HEK293 (cell line): ENCODE data around the gene PALD1.
A peak's percentile ranks its signal among the peaks of the same experiment; 100 is the strongest.

Experiments
- CTCF ChIA-PET: fragments of 350-600 bp; formaldehyde crosslinking; extraction: SDS; loops from one replicate; lab custom pipeline; 2021; ENCODE audit warnings: antibody characterized with exemption; lab: Yijun Ruan, JAX
- POLR2A ChIA-PET: fragments of 300-600 bp; formaldehyde crosslinking; extraction: SDS; loops from one replicate; lab custom pipeline; 2020; ENCODE audit warnings: antibody characterized with exemption, inconsistent platforms; lab: Yijun Ruan, JAX
- H3K27ac ChIP-seq: fragments of 200-500 bp; sonication (Bioruptor generic); 2 replicates; pipeline ENCODE4 v1.5.1; 2014; ENCODE audit warnings: low read depth, low read length, control low read depth, inconsistent platforms; ENCODE audit errors: extremely low read depth
- H3K36me3 ChIP-seq, 2 experiments: fragments of 200-500 bp in 1 of 2; sonication (Bioruptor generic) in 1 of 2; 1 replicate in 1 of 2; 2 replicates in 1 of 2; pipeline ENCODE4 v1.5.1; 2014 to 2017; ENCODE audit warnings: inconsistent platforms in 2 of 2, low read length in 2 of 2; ENCODE audit not compliant: control insufficient read depth in 2 of 2, insufficient read depth in 1 of 2
- H3K4me1 ChIP-seq: fragments of 200-500 bp; sonication (Bioruptor generic); 2 replicates; pipeline ENCODE4 v1.5.1; 2014; ENCODE audit warnings: mild to moderate bottlenecking, low read length, inconsistent platforms; ENCODE audit not compliant: control insufficient read depth, insufficient read depth
- H3K4me3 ChIP-seq: 2 replicates; pipeline ENCODE4 v1.5.1; 2011; ENCODE audit warnings: low read depth, mild to moderate bottlenecking, control low read depth, low read length, moderate library complexity
- H3K9me3 ChIP-seq: fragments of 200-500 bp; sonication (Bioruptor generic); 2 replicates; pipeline ENCODE4 v1.5.1; 2014; ENCODE audit warnings: low read depth, low read length, inconsistent platforms; ENCODE audit not compliant: control insufficient read depth, insufficient read depth
- EGR2 ChIP-seq: fragments of 450-650 bp; formaldehyde crosslinking; IDR thresholded peaks from 2 replicates; pipeline ENCODE4 v1.5.1; 2016; ENCODE audit warnings: low read depth, missing biosample characterization, missing genetic modification characterization
- GLI4 ChIP-seq: fragments of 450-650 bp; formaldehyde crosslinking; IDR thresholded peaks from 2 replicates; pipeline ENCODE4 v1.5.1; 2016; ENCODE audit warnings: missing biosample characterization, missing genetic modification characterization
- ZBTB20 ChIP-seq: fragments of 450-650 bp; formaldehyde crosslinking; IDR thresholded peaks from 2 replicates; pipeline ENCODE4 v1.5.1; 2016; ENCODE audit warnings: missing biosample characterization, missing genetic modification characterization
- ZFHX2 ChIP-seq: fragments of 450-650 bp; formaldehyde crosslinking; conservative IDR thresholded peaks from 2 replicates; pipeline ENCODE4 v1.5.1; 2016; ENCODE audit warnings: missing biosample characterization, missing genetic modification characterization
- ZNF112 ChIP-seq: fragments of 450-650 bp; formaldehyde crosslinking; IDR thresholded peaks from 2 replicates; pipeline ENCODE4 v1.5.0; 2017; ENCODE audit warnings: missing biosample characterization, missing genetic modification characterization
- ZNF175 ChIP-seq: fragments of 450-650 bp; formaldehyde crosslinking; IDR thresholded peaks from 2 replicates; pipeline ENCODE4 v1.5.1; 2016; ENCODE audit warnings: missing biosample characterization, missing genetic modification characterization
- ZNF202 ChIP-seq: fragments of 450-650 bp; formaldehyde crosslinking; IDR thresholded peaks from 2 replicates; pipeline ENCODE4 v1.5.1; 2016; ENCODE audit warnings: missing biosample characterization, missing genetic modification characterization, borderline replicate concordance
- ZNF214 ChIP-seq: fragments of 450-650 bp; formaldehyde crosslinking; IDR thresholded peaks from 2 replicates; pipeline ENCODE4 v1.5.1; 2017; ENCODE audit warnings: missing biosample characterization, mild to moderate bottlenecking, missing genetic modification characterization, borderline replicate concordance
- ZNF266 ChIP-seq: fragments of 450-650 bp; formaldehyde crosslinking; IDR thresholded peaks from 2 replicates; pipeline ENCODE4 v1.5.1; 2016; ENCODE audit warnings: missing biosample characterization, missing genetic modification characterization, low read depth
- ZNF558 ChIP-seq: fragments of 450-650 bp; formaldehyde crosslinking; IDR thresholded peaks from 2 replicates; pipeline ENCODE4 v1.5.1; 2016; ENCODE audit warnings: missing biosample characterization, missing genetic modification characterization
- TF ChIP-seq, protein P1 (sequence below): fragments of 450-650 bp; formaldehyde crosslinking; IDR thresholded peaks from 2 replicates; pipeline ENCODE4 v1.5.1; 2016; ENCODE audit warnings: missing biosample characterization, missing genetic modification characterization
- TF ChIP-seq, protein P2 (sequence below): fragments of 450-650 bp; formaldehyde crosslinking; IDR thresholded peaks from 2 replicates; pipeline ENCODE4 v1.5.1; 2017; ENCODE audit warnings: missing biosample characterization, missing genetic modification characterization
- TF ChIP-seq, protein P3 (sequence below): fragments of 450-650 bp; formaldehyde crosslinking; IDR thresholded peaks from 2 replicates; pipeline ENCODE4 v1.5.1; 2016; ENCODE audit warnings: missing biosample characterization, missing genetic modification characterization
- TF ChIP-seq, protein P4 (sequence below): fragments of 450-650 bp; formaldehyde crosslinking; IDR thresholded peaks from 2 replicates; pipeline ENCODE4 v1.5.1; 2017; ENCODE audit warnings: missing biosample characterization, missing genetic modification characterization
- TF ChIP-seq, protein P5 (sequence below): IDR thresholded peaks from 2 replicates; pipeline ENCODE4 v1.6.1; 2011; ENCODE audit warnings: mild to moderate bottlenecking, low read depth, low read length, borderline replicate concordance
- TF ChIP-seq, protein P6 (sequence below): fragments of 450-650 bp; formaldehyde crosslinking; IDR thresholded peaks from 2 replicates; pipeline ENCODE4 v1.5.1; 2016; ENCODE audit warnings: missing biosample characterization, missing genetic modification characterization

Gene PALD1

DNA sequence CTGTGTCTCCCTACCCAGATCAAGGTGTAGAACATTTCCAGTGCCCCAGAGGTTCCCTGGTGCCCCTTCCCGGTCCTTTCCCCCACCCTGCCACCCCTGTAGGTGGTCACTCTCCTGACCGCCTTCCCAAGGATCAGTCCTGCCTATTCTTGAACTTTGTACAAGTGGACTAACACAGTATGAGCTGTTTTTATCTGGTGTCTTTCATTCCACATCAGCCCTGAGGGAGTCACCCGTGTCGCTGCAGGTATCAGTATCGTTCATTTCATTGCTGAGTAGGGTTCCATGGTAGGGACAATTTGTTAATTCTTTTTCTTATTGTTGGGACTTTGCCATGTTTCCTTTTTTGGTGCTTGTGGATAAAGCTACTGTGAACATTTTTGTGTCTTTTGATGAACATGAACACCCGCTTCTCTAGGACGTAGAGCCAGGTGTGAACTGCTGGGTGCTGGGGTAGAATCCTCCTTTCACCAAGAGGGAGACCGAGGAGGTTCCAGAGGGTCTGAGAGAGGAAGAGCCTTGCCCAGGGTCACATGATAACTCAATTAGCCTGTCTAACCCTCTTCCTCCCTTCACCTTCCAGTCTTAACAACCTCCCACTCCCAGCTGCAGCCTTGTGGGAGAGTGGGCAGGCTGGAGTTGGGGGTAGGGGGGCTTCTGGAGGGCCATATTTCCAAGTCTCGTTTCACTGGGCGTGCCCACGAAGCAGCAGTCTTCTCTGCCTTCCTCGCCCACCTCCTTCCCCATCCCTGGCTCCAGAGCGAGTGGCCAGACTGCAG lies 18.0 kb downstream of the PALD1 start:
- peaks cover 3 to 5% of the 10 kb centered on the region in 2 experiments; a peak in 2 of 3 replicates for H3K36me3 ChIP-seq
- POLR2A ChIA-PET: no interaction called here
- no peak for TF ChIP-seq ZNF175 (tag by site-specific recombination)
- TF ChIP-seq ZNF214: peak; percentile 92
- TF ChIP-seq EGR2: peak; percentile 61
- peak; percentile 57 for TF ChIP-seq ZFHX2 (tag by site-specific recombination)
- H3K9me3 ChIP-seq: no peaks in the 10 kb centered on the region
- no peak overlapping the region for H3K27ac ChIP-seq
- CTCF ChIA-PET: no interaction called here
- H3K4me1 ChIP-seq: peaks cover 3% of the 10 kb centered on the region
- no peak overlapping the region for H3K4me3 ChIP-seq

DNA sequence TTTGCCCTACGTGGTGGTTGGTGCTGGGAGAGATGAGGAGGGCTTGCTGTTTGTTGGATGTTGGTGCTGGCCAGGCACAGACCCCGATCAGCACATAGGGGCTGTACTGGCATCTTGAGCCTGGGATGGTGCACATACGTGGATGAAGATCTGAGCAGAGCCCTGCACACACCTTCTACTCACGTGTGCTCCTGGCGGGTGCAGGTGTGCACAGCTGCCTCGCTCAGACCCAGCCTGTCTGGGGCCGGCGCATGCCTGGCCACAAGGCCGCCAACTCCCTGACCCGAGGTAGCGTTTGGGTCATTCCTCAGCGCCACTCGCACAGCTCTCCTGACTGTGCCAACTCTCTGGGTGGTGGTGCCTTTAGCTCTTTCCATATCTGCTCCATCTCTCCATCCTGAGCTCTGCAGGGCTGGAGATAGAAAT lies 18.6 kb downstream of the PALD1 start:
- POLR2A ChIA-PET: no interaction called here
- TF ChIP-seq, protein P1, sequence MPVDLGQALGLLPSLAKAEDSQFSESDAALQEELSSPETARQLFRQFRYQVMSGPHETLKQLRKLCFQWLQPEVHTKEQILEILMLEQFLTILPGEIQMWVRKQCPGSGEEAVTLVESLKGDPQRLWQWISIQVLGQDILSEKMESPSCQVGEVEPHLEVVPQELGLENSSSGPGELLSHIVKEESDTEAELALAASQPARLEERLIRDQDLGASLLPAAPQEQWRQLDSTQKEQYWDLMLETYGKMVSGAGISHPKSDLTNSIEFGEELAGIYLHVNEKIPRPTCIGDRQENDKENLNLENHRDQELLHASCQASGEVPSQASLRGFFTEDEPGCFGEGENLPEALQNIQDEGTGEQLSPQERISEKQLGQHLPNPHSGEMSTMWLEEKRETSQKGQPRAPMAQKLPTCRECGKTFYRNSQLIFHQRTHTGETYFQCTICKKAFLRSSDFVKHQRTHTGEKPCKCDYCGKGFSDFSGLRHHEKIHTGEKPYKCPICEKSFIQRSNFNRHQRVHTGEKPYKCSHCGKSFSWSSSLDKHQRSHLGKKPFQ (tag by site-specific recombination): no peak
- TF ChIP-seq ZNF558 (tag by site-specific recombination): no peak
- TF ChIP-seq, protein P2, sequence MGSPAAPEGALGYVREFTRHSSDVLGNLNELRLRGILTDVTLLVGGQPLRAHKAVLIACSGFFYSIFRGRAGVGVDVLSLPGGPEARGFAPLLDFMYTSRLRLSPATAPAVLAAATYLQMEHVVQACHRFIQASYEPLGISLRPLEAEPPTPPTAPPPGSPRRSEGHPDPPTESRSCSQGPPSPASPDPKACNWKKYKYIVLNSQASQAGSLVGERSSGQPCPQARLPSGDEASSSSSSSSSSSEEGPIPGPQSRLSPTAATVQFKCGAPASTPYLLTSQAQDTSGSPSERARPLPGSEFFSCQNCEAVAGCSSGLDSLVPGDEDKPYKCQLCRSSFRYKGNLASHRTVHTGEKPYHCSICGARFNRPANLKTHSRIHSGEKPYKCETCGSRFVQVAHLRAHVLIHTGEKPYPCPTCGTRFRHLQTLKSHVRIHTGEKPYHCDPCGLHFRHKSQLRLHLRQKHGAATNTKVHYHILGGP (tag by site-specific recombination): no peak
- TF ChIP-seq, protein P3, sequence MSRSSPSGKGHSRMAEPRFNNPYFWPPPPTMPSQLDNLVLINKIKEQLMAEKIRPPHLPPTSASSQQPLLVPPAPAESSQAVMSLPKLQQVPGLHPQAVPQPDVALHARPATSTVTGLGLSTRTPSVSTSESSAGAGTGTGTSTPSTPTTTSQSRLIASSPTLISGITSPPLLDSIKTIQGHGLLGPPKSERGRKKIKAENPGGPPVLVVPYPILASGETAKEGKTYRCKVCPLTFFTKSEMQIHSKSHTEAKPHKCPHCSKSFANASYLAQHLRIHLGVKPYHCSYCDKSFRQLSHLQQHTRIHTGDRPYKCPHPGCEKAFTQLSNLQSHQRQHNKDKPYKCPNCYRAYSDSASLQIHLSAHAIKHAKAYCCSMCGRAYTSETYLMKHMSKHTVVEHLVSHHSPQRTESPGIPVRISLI (tag by site-specific recombination): no peak
- no peak for TF ChIP-seq ZBTB20 (tag by site-specific recombination)
- TF ChIP-seq, protein P4, sequence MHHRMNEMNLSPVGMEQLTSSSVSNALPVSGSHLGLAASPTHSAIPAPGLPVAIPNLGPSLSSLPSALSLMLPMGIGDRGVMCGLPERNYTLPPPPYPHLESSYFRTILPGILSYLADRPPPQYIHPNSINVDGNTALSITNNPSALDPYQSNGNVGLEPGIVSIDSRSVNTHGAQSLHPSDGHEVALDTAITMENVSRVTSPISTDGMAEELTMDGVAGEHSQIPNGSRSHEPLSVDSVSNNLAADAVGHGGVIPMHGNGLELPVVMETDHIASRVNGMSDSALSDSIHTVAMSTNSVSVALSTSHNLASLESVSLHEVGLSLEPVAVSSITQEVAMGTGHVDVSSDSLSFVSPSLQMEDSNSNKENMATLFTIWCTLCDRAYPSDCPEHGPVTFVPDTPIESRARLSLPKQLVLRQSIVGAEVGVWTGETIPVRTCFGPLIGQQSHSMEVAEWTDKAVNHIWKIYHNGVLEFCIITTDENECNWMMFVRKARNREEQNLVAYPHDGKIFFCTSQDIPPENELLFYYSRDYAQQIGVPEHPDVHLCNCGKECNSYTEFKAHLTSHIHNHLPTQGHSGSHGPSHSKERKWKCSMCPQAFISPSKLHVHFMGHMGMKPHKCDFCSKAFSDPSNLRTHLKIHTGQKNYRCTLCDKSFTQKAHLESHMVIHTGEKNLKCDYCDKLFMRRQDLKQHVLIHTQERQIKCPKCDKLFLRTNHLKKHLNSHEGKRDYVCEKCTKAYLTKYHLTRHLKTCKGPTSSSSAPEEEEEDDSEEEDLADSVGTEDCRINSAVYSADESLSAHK (tag by site-specific recombination): no peak
- TF ChIP-seq ZNF214: no peak
- TF ChIP-seq, protein P5, sequence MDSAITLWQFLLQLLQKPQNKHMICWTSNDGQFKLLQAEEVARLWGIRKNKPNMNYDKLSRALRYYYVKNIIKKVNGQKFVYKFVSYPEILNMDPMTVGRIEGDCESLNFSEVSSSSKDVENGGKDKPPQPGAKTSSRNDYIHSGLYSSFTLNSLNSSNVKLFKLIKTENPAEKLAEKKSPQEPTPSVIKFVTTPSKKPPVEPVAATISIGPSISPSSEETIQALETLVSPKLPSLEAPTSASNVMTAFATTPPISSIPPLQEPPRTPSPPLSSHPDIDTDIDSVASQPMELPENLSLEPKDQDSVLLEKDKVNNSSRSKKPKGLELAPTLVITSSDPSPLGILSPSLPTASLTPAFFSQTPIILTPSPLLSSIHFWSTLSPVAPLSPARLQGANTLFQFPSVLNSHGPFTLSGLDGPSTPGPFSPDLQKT: no peak
- no peak for TF ChIP-seq EGR2
- no peak for TF ChIP-seq ZNF266 (tag by site-specific recombination)
- TF ChIP-seq, protein P6, sequence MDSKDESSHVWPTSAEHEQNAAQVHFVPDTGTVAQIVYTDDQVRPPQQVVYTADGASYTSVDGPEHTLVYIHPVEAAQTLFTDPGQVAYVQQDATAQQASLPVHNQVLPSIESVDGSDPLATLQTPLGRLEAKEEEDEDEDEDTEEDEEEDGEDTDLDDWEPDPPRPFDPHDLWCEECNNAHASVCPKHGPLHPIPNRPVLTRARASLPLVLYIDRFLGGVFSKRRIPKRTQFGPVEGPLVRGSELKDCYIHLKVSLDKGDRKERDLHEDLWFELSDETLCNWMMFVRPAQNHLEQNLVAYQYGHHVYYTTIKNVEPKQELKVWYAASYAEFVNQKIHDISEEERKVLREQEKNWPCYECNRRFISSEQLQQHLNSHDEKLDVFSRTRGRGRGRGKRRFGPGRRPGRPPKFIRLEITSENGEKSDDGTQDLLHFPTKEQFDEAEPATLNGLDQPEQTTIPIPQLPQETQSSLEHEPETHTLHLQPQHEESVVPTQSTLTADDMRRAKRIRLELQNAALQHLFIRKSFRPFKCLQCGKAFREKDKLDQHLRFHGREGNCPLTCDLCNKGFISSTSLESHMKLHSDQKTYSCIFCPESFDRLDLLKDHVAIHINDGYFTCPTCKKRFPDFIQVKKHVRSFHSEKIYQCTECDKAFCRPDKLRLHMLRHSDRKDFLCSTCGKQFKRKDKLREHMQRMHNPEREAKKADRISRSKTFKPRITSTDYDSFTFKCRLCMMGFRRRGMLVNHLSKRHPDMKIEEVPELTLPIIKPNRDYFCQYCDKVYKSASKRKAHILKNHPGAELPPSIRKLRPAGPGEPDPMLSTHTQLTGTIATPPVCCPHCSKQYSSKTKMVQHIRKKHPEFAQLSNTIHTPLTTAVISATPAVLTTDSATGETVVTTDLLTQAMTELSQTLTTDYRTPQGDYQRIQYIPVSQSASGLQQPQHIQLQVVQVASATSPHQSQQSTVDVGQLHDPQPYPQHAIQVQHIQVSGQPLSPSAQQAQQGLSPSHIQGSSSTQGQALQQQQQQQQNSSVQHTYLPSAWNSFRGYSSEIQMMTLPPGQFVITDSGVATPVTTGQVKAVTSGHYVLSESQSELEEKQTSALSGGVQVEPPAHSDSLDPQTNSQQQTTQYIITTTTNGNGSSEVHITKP (tag by site-specific recombination): no peak
- no peak for TF ChIP-seq ZNF202
- TF ChIP-seq GLI4: no peak
- TF ChIP-seq ZNF112 (tag by site-specific recombination): no peak
- TF ChIP-seq, all 188 proteins: peak for 0
- Histone ChIP-seq H3K4me1 (peaks cover 3% of the 10 kb centered on the region), H3K4me3 (no peak overlapping the region), H3K27ac (no peak overlapping the region), H3K36me3 (peaks cover 3 to 5% of the 10 kb centered on the region in 2 experiments; a peak in 2 of 3 replicates), H3K9me3 (no peaks in the 10 kb centered on the region)
- CTCF ChIA-PET: no interaction called here
